ENCODE results near the gene EN2. TPM values are rescaled to one million over a fixed set of nuclear protein-coding genes. Genes with fewer than 3 reads are reported as not detected.

The EN2 gene
- total RNA-seq, 4 donors from 2014 or later = 0.13 to 0.15 TPM; not detected in 2

DNA sequence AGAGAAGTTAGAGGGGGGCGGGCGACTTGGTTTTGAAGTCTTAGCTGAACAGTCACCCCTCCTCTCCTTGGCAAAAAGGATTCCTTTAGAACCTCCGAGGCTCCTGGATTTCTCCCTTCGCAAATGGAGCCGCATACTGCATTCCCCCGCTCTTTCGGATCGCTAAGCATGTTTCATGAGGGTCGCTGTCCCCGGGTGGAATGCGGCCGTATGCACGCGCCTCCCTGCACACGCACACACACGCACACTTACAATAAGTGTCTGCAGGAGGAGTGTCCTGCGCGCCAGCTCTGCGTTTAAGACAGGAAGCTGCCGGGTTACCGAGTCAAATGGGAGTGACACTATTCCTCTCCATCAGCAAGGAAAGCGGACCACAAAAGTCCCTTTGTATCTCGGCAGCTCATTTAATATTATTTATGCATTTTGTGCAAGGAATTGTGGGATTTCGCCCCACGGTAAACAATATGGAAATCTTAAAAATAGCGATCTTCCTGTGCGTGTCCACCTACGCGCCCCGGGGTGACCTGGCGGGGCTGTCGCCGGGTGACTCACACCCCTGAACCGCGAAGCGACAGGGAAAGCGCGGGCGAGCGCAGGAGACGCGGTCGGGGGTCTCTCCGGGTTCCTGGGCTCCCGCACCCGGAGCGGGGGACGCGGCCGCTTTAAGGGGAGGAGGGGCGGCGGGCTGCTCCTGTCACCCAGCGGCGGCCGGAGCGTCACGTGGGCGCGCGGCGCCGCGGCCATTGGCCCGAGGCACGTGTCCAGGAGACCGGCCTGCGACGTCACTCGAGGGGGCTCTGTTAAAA is 988 bp upstream of the EN2 start:
- Histone ChIP-seq H3K36me3 (no peaks in the 10 kb centered on the region), H3K4me3 (peak overlapping the region; percentile 16 to 53), H3K9me3 (no peaks in the 10 kb centered on the region), H3K27ac (no peak overlapping the region), H3K4me1 (peaks cover 0 to 65% (median 21%) of the 10 kb centered on the region in 3 donors), H3K27me3 (peaks cover 97% of the 10 kb centered on the region)
- WGBS, 2 donors (ENCODE audit: low coverage in 1 of 2) = 4 to 6% methylated on average over 5 to 10 of the region's 69 CpGs
- TF ChIP-seq, protein P1, sequence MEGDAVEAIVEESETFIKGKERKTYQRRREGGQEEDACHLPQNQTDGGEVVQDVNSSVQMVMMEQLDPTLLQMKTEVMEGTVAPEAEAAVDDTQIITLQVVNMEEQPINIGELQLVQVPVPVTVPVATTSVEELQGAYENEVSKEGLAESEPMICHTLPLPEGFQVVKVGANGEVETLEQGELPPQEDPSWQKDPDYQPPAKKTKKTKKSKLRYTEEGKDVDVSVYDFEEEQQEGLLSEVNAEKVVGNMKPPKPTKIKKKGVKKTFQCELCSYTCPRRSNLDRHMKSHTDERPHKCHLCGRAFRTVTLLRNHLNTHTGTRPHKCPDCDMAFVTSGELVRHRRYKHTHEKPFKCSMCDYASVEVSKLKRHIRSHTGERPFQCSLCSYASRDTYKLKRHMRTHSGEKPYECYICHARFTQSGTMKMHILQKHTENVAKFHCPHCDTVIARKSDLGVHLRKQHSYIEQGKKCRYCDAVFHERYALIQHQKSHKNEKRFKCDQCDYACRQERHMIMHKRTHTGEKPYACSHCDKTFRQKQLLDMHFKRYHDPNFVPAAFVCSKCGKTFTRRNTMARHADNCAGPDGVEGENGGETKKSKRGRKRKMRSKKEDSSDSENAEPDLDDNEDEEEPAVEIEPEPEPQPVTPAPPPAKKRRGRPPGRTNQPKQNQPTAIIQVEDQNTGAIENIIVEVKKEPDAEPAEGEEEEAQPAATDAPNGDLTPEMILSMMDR (IDR thresholded peaks at IDR 0.05) = no peak
- TF ChIP-seq POLR2AphosphoS5 (IDR thresholded peaks at IDR 0.05) = no peak
- peak; percentile 71 for ATAC-seq

DNA sequence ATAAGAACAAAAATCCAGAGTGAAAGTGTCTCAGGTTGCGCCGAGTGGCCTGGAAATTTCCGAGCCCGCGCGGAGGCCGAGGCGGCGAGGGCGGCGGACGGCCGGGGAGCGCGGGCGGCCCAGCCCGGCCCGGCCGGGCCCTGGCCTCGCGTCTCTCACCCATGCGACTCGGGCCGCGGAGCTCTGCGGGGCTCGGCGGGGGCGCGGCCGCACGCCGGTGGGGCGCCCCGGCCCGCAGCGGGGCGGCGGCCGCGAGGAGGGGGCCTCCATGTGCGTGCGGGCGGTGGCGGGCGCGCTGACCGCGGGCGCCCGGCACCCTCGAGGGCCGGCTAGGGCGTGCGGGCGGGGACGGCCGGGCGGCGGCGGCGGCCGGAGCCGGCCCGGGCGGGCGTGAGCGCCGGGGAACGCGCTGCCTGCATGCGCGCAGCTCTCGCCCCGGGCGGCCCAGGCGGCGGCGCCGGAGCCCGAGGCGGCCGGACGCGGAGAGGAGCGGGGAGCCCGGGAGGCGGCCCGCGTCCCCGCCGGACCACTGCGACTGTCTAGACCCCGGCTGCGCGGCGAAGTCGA is 302 bp upstream of the EN2 start:
- peaks cover 0 to 65% (median 21%) of the 10 kb centered on the region in 3 donors for H3K4me1 ChIP-seq
- H3K36me3 ChIP-seq = no peaks in the 10 kb centered on the region
- H3K27me3 ChIP-seq = peaks cover 97% of the 10 kb centered on the region
- TF ChIP-seq, protein P1 (IDR thresholded peaks at IDR 0.05) = no peak
- TF ChIP-seq POLR2A (IDR thresholded peaks at IDR 0.05) (no peak), POLR2AphosphoS5 (IDR thresholded peaks at IDR 0.05) (no peak), EP300 (IDR thresholded peaks at IDR 0.05) (no peak)
- no peak overlapping the region for H3K27ac ChIP-seq
- WGBS, 2 donors (ENCODE audit: low coverage in 1 of 2) = 5% methylated on average over 4 of the region's 98 CpGs; no CpG with 5 or more reads in 1 of the 2 donors
- peak overlapping the region; percentile 16 to 53 for H3K4me3 ChIP-seq
- ATAC-seq = peak; percentile 40
- no peaks in the 10 kb centered on the region for H3K9me3 ChIP-seq

DNA sequence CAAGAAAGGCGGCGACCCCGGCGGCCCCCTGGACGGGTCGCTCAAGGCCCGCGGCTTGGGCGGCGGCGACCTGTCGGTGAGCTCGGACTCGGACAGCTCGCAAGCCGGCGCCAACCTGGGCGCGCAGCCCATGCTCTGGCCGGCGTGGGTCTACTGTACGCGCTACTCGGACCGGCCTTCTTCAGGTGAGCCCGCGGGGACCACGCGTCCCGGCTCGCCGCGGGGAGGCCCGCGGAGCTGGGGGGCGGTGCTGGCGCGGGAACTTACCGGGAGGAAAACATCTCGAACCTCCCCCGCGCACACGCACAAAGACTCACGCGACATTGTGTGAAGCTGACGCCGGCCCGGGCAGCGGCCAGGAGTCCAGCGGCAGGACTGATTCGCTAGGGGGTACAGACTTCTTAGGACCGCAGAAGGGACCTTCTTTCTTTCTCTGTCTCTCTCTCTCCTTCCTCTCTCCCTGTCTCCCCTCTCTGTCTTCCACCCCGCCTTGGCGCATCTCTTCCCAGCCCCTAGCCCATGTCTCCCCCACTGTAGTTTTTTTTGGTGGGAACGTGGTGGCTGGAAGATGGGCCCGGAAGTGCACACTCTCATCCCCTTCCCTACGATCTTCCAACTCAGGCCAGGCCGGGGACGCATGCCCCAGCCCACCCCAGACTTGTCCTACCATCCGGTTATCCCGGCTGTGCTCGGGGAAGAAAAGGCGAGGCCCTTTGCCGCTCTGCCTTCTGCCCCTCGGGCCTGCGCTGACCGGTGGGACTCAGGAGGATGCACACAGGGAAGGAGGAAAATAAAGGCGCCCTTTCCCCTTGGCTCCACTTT is 1.2 kb downstream of the EN2 start:
- Histone ChIP-seq H3K4me1 (peaks cover 0 to 55% (median 21%) of the 10 kb centered on the region in 3 donors), H3K4me3 (peak overlapping the region in 1 of 2 donors; percentile 53), H3K27me3 (peaks cover 97% of the 10 kb centered on the region), H3K36me3 (no peaks in the 10 kb centered on the region), H3K27ac (no peak overlapping the region), H3K9me3 (no peaks in the 10 kb centered on the region)
- ATAC-seq = no peak
- WGBS, 2 donors (ENCODE audit: low coverage in 1 of 2) = 0 to 2% methylated on average over 13 to 15 of the region's 68 CpGs
- TF ChIP-seq POLR2A (IDR thresholded peaks at IDR 0.05) (no peak), POLR2AphosphoS5 (IDR thresholded peaks at IDR 0.05) (no peak), EP300 (IDR thresholded peaks at IDR 0.05) (no peak)
- TF ChIP-seq, protein P1 (IDR thresholded peaks at IDR 0.05) = no peak

DNA sequence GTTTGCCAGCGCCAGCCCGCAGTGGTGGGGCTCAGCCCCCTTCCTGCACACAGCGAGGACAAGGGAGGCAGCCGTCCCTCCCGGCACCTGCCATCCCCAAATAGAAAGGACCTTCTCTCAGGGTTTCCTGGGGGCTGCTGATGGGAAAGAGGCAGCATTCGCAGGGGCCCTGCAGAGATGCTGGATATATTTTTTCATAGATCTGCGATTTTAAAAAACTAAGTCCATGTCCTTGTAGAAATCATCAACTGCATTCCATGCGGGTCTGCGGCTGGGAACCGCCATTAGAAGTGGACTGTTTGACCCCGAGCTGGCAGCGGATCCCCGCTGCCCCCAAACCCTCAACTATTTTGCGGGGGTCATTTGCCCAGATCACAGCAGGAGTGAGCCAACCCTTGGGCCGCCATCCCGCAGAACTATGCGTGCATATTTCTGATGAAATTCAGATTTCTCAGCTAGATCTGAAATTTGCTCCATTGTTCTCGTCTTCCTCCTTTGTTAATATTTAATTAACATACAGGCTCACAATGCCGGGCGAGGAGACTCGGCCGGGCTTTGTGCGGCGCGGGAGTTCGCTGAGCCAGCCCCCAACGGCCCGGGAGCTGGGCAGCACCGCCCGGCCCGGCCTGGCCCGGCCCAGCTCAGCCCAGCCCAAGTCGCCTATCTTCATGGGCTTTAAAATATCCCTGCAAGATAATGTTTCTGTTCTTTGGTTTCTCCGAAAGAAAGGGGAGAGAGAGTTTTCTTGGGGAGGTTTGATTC is 2.0 kb downstream of the EN2 start:
- no peak overlapping the region for H3K4me3 ChIP-seq
- no peaks in the 10 kb centered on the region for H3K9me3 ChIP-seq
- no peak overlapping the region for H3K27ac ChIP-seq
- WGBS, 2 donors (ENCODE audit: low coverage in 1 of 2) = 9 to 11% methylated on average over 11 to 18 of the region's 34 CpGs
- peaks cover 97% of the 10 kb centered on the region for H3K27me3 ChIP-seq
- no peaks in the 10 kb centered on the region for H3K36me3 ChIP-seq
- no peak for TF ChIP-seq EP300 (IDR thresholded peaks at IDR 0.05)
- TF ChIP-seq, protein P1 (IDR thresholded peaks at IDR 0.05) = no peak
- TF ChIP-seq POLR2A (IDR thresholded peaks at IDR 0.05) = no peak
- no peak for TF ChIP-seq POLR2AphosphoS5 (IDR thresholded peaks at IDR 0.05)
- peaks cover 0 to 48% (median 21%) of the 10 kb centered on the region in 3 donors for H3K4me1 ChIP-seq
- no peak for ATAC-seq

Data from gastroesophageal sphincter (tissue), 4 donors.